K562 (cell line): ENCODE data around the gene SYNPO. TPM values are rescaled to one million over a fixed set of nuclear protein-coding genes. Genes with fewer than 3 reads are reported as not detected.

Experiments used
- ARID1B ChIP-seq: fragments of 450-650 bp; IDR thresholded peaks from 2 replicates; pipeline ENCODE4 v1.6.1; 2016; ENCODE audit warnings: antibody characterized with exemption, mild to moderate bottlenecking, inconsistent platforms
- BRD4 ChIP-seq: fragments of 200-600 bp; sonication (generic); IDR thresholded peaks from 2 replicates; pipeline ENCODE4 v1.6.1; 2017; ENCODE audit warnings: inconsistent platforms
- CREB3 ChIP-seq: fragments of 450-650 bp; conservative IDR thresholded peaks from 2 replicates; pipeline ENCODE4 v1.6.1; 2016; ENCODE audit warnings: missing genetic modification characterization, low read depth, mild to moderate bottlenecking, missing compliant biosample characterization, moderate library complexity
- DLX4 ChIP-seq: fragments of 250-450 bp; sonication (Bioruptor Pico); IDR thresholded peaks from 2 replicates; pipeline ENCODE4 v1.6.1; 2021; ENCODE audit warnings: mild to moderate bottlenecking
- GABPB2 ChIP-seq: fragments of 250-450 bp; sonication (Bioruptor Pico); conservative IDR thresholded peaks from 2 replicates; pipeline ENCODE4 v1.5.1; 2021; ENCODE audit warnings: mild to moderate bottlenecking
- GTF2F1 ChIP-seq: IDR thresholded peaks from 2 replicates; pipeline ENCODE4 v1.6.1; 2011; ENCODE audit warnings: low read depth, low read length, improper control_type of control experiment
- HDAC3 ChIP-seq: fragments of 450-650 bp; IDR thresholded peaks from 2 replicates; pipeline ENCODE4 v1.6.1; 2018; ENCODE audit warnings: borderline replicate concordance, mild to moderate bottlenecking, moderate library complexity; ENCODE audit not compliant: partially characterized antibody
- IFI16 ChIP-seq: fragments of 250-450 bp; sonication (Bioruptor Pico); IDR thresholded peaks from 2 replicates; pipeline ENCODE4 v2.1.2; 2022; ENCODE audit warnings: mild to moderate bottlenecking, inconsistent platforms
- KAT2B ChIP-seq: IDR thresholded peaks from one replicate; pipeline ENCODE4 v1.6.1; 2012; ENCODE audit warnings: low read depth, mild to moderate bottlenecking, control low read depth, inconsistent platforms, low read length, moderate library complexity
- KLF1 ChIP-seq: fragments of 450-650 bp; IDR thresholded peaks from 2 replicates; pipeline ENCODE4 v1.6.1; 2016; ENCODE audit warnings: missing genetic modification characterization, missing compliant biosample characterization
- TBL1XR1 ChIP-seq, 2 experiments: IDR thresholded peaks; 2 replicates each; pipeline ENCODE4 v1.6.1; 2012; ENCODE audit warnings: improper control_type of control experiment in 2 of 2, low read length in 2 of 2, mild to moderate bottlenecking in 1 of 2
- ZKSCAN3 ChIP-seq: fragments of 250-450 bp; sonication (Bioruptor Pico); IDR thresholded peaks from 2 replicates; pipeline ENCODE4 v1.4.0; 2020
- ZNF174 ChIP-seq: fragments of 250-450 bp; sonication (Bioruptor Pico); IDR thresholded peaks from 2 replicates; pipeline ENCODE4 v1.4.0; 2020; ENCODE audit warnings: mild to moderate bottlenecking
- ZNF431 ChIP-seq: sonication (generic); formaldehyde crosslinking; IDR thresholded peaks from 2 replicates; pipeline ENCODE4 v1.8.0; 2022; ENCODE audit warnings: mild to moderate bottlenecking, missing genetic modification reagents
- ZNF512 ChIP-seq: IDR thresholded peaks from 2 replicates; pipeline ENCODE4 v1.6.1; 2016; ENCODE audit warnings: missing genetic modification characterization, missing compliant biosample characterization
- ZNF551 ChIP-seq: fragments of 250-450 bp; sonication (Bioruptor Pico); IDR thresholded peaks from 2 replicates; pipeline ENCODE4 v1.5.0; 2021; ENCODE audit warnings: mild to moderate bottlenecking, moderate library complexity
- ZNF589 ChIP-seq: fragments of 200-800 bp; sonication (Bioruptor generic); IDR thresholded peaks from 2 replicates; pipeline ENCODE4 v1.6.1; 2016; ENCODE audit warnings: low read depth, missing genetic modification characterization, missing compliant biosample characterization
- ZNF655 ChIP-seq: fragments of 250-450 bp; sonication (Bioruptor Pico); IDR thresholded peaks from 2 replicates; pipeline ENCODE4 v1.5.0; 2021
- ZNF696 ChIP-seq: fragments of 250-450 bp; sonication (Bioruptor Pico); conservative IDR thresholded peaks from 2 replicates; pipeline ENCODE4 v1.4.0; 2020; ENCODE audit warnings: mild to moderate bottlenecking, moderate library complexity
- polyA plus RNA-seq, 8 experiments: library from polyadenylated mRNA; depleted of rRNA in 4 of 8; stranded (reverse) in 5 of 8; unstranded in 3 of 8; fragments of >200 nt; fragmentation: Nextera tagmentation in 2 of 8; fragmentation: Illumina TruSeq in 1 of 8; extraction: Ambion mirVana in 2 of 8; extraction: Trizol in 1 of 8; gene quantifications; 2 replicates each; pipeline versions ENCODE4 v1.2.1 to v1.2.3, GENCODE V29; 2011 to 2014; ENCODE audit warnings: inconsistent platforms in 1 of 8, missing spikeins in 1 of 8
- total RNA-seq, 7 experiments: library from RNA; depleted of rRNA in 6 of 7; stranded (reverse); fragments of >200 nt in 6 of 7; fragmentation: Illumina TruSeq in 2 of 7; extraction: Trizol in 2 of 7; gene quantifications; 2 replicates each; pipeline versions ENCODE4 v1.2.1 to v1.2.3, GENCODE V29; 2011 to 2021; ENCODE audit warnings: low replicate concordance in 1 of 7
- TF ChIP-seq, protein P1 (sequence below): IDR thresholded peaks from 2 replicates; pipeline ENCODE4 v1.6.1; 2011; ENCODE audit not compliant: insufficient read length; ENCODE audit errors: extremely low read depth
- TF ChIP-seq, protein P2 (sequence below): sonication (generic); formaldehyde crosslinking; IDR thresholded peaks from 2 replicates; pipeline ENCODE4 v1.8.1; 2023; ENCODE audit warnings: mild to moderate bottlenecking, missing genetic modification reagents, moderate library complexity

The SYNPO gene
- total and polyA plus RNA-seq, 9 of the 15 experiments (the other 6 are each of a cell fraction or from before 2014, with no cell fraction given), result 0.01 to 0.31 (median 0.03) TPM; not detected in 4

GRCh38 chr5:150595466-150596031 is 44.9 kb upstream of the SYNPO start (continued):
- TF ChIP-seq, protein P1, sequence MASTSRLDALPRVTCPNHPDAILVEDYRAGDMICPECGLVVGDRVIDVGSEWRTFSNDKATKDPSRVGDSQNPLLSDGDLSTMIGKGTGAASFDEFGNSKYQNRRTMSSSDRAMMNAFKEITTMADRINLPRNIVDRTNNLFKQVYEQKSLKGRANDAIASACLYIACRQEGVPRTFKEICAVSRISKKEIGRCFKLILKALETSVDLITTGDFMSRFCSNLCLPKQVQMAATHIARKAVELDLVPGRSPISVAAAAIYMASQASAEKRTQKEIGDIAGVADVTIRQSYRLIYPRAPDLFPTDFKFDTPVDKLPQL, result no peak
- TF ChIP-seq ZNF655 (CRISPR knock-in tag) (no peak), ZNF512 (tag) (no peak), ZNF589 (no peak), IFI16 (CRISPR knock-in tag) (no peak), KLF1 (tag) (no peak), GTF2F1 (no peak), ZKSCAN3 (no peak), DLX4 (CRISPR knock-in tag) (no peak), BRD4 (no peak), ZNF551 (CRISPR knock-in tag) (no peak), ARID1B (peak; percentile 93), ZNF431 (CRISPR knock-in tag) (no peak), HDAC3 (peak; percentile 75), GABPB2 (CRISPR knock-in tag) (no peak), TBL1XR1 (IDR thresholded peaks at IDR 0.05; ENCODE audit: low read length in 2 of 2) (peak in 1 of 2 experiments; percentile 83; a peak in 3 of 4 replicates), ZNF696 (CRISPR knock-in tag) (no peak), ZNF174 (CRISPR knock-in tag) (no peak), CREB3 (no peak), KAT2B (no peak)
- TF ChIP-seq, protein P2, sequence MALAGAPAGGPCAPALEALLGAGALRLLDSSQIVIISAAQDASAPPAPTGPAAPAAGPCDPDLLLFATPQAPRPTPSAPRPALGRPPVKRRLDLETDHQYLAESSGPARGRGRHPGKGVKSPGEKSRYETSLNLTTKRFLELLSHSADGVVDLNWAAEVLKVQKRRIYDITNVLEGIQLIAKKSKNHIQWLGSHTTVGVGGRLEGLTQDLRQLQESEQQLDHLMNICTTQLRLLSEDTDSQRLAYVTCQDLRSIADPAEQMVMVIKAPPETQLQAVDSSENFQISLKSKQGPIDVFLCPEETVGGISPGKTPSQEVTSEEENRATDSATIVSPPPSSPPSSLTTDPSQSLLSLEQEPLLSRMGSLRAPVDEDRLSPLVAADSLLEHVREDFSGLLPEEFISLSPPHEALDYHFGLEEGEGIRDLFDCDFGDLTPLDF (CRISPR knock-in tag), result no peak
